ENCODE data around the gene SOCS7.
A peak's percentile ranks its signal among the peaks of the same experiment; 100 is the strongest.

The SOCS7 gene, protein sequence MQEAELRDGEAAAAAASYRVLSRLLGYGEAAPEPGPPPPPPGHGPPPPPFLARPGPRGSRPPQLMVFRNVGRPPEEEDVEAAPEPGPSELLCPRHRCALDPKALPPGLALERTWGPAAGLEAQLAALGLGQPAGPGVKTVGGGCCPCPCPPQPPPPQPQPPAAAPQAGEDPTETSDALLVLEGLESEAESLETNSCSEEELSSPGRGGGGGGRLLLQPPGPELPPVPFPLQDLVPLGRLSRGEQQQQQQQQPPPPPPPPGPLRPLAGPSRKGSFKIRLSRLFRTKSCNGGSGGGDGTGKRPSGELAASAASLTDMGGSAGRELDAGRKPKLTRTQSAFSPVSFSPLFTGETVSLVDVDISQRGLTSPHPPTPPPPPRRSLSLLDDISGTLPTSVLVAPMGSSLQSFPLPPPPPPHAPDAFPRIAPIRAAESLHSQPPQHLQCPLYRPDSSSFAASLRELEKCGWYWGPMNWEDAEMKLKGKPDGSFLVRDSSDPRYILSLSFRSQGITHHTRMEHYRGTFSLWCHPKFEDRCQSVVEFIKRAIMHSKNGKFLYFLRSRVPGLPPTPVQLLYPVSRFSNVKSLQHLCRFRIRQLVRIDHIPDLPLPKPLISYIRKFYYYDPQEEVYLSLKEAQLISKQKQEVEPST

DNA sequence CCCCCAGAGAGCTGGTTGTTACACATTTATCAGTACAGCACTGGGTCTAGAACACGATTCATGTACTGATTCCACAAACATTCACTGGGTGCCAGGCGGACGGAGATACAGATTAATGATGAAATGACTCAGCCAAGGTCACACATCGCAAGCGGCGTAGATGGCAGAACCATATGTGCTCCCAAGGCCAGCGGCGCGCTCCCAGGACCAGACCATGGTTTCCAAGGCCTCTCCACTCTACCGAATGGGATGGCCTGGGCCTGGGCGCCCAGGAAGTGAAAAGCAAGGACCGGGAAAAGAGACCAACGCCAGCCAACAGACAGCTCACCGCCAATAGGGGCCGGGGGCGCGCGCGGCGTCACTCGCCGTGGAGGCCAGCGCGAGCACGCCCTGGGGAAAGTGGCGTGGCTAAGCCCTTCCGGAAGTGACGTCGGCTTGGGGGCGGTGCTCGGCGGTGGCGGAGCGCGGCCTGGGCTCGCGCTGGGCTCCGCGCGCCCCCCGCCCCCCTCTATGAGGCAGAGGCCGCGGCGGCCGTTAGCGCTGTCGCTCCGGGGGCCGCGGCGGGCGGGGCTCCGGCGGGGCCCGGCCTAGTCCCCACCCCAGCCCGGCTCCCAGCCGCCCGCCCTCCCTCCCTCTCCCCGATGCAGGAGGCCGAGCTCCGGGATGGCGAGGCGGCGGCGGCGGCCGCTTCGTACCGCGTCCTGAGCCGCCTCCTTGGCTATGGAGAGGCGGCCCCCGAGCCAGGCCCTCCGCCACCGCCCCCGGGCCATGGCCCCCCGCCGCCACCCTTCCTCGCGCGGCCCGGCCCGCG lies at the start of gene SOCS7:
Gene SOCS7, plus strand, starts transcription at position 433 of the 811 bp plus-strand sequence. Its CDS starts 209 bp downstream, at position 642.
- DNase-seq = peak; percentile 62

DNA sequence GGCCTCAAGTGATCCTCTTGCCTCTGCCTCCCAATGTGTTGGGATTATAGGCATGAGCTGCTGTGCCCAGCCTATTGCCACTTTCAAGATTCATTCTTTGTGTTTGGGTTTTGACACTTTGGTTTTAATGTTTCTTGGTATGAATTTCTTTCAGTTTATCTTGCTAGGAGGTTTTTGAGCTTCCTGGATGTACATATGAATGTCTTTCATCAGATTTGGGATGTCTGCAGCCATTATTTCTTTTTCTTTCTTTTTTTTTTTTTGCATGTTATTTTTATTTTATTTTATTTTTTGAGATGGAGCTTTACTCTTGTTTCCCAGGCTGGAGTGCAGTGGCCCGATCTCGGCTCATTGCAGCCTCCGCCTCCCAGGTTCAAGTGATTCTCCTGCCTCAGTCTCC lies 36.1 kb upstream of the SOCS7 start:
- DNase-seq = no peak

GRCh38 chr17:38317081-38317480 lies 34.6 kb upstream of the SOCS7 start:
- no peak for DNase-seq

- no peak for DNase-seq
Measured at GRCh38 chr17:38320482-38320881, 31.2 kb upstream of the SOCS7 start.

GRCh38 chr17:38322156-38322779 lies 29.4 kb upstream of the SOCS7 start:
- DNase-seq = no peak

DNA sequence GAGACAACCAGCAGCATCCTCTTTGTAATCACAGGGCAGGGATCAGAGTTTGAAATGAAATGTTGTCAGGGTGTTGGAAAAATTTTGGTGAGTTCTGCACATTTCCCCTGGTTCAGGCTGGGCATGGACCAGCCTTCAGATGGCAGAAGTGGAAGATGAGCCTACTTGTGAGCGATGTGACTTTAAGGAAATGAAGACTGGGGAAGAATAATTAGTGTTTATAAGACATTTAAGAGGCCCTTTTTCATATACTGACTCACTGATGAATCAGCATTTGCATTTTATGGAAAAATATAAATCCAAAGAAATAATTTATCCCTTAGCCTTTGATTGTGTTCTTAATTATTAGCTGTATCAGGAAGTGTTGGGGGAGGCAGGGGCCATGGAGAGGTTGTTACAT lies 28.7 kb upstream of the SOCS7 start:
- no peak for DNase-seq

DNA sequence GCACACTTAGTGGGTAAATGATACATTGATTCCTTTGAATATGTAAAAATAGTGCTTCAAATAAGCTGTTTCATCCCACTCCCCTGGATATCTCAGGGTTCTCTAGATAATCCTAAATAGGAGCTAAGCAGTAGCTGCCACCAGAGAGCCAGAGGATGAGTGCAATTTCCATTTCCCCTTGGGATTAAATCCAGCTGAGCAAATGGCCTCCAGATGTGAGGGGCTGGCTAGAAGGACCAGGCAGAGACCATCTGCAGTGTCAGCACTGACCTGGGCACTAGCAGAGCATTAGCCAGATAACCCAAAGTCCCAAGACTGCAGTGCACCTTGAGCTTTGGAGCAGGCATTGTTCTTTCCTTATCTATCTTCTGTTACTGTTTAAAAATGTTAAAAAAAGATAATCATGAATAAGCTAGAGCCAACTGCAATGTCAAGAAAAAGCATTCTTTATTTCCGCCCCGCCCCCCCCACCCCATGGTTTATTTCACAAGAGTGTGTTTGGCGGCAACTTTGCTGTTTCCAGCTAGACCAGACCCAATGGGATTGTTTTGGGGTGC lies 27.4 kb upstream of the SOCS7 start:
- DNase-seq = no peak

- DNase-seq = no peak
Measured at GRCh38 chr17:38324772-38325171, 26.9 kb upstream of the SOCS7 start.

GRCh38 chr17:38325221-38325851 lies 26.3 kb upstream of the SOCS7 start:
- no peak for DNase-seq

DNA sequence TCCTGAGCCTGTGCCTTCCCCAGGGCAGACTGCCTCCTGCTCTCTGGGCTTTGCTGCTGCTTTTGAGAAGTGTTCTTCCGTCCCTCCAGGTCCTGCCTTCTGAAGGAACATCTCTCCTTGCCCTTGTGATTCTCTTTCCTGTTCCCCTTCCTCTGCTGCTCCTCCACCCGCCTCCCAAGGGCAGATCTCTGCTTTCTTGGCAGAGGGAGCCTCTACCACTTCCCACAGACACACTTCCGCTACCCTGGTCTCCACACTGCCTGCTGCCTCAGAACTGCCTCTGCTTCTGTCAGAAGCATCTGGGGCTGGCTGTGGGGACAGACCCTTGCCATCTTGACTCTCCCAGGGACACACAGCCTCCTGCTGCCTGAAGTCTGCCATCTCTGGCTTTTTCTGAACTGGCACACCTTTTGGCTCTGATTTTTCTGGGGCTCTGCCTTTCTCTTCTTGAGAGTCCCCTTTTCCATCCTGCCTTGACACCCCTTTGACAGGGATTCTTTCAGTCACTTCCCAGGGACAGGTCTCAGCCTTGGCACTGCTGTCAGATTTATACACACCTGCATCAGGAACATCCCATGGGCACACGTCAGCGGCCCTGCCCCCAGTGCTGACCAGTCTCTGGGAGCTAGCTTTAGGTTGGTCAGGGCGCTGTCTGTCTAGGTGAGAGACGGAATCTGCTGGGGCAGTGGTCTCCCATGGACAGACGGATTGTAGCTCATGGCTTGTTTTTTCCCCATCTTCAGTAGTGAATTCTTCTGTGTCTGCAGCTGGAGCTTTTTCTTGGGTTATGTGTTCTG lies 24.4 kb upstream of the SOCS7 start:
- DNase-seq = no peak

DNA sequence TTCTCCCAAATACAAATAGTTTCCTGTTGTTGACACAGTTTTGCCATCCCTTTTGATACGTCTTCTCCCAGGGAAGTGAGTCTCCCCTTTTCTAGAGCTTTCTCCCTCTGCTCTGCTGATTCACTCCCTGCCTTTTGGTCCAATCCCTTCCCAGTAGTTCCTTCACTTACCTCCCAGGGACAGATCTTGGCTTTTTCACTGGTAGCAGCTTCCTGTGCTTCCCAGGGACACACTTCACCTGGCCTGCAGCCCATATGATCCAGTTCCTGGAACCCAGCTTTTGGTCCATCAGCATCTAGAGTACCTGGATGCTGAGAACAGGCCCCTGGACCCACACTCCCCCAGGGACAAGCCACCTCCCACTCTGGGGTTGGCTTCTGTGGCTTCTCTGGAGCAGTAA lies 23.7 kb upstream of the SOCS7 start:
- DNase-seq = no peak

GRCh38 chr17:38328620-38329019 lies 23.0 kb upstream of the SOCS7 start:
- DNase-seq = no peak

- DNase-seq = no peak
Measured at GRCh38 chr17:38329284-38329683, 22.4 kb upstream of the SOCS7 start.

GRCh38 chr17:38329808-38330730 lies 21.6 kb upstream of the SOCS7 start:
- DNase-seq = no peak

DNA sequence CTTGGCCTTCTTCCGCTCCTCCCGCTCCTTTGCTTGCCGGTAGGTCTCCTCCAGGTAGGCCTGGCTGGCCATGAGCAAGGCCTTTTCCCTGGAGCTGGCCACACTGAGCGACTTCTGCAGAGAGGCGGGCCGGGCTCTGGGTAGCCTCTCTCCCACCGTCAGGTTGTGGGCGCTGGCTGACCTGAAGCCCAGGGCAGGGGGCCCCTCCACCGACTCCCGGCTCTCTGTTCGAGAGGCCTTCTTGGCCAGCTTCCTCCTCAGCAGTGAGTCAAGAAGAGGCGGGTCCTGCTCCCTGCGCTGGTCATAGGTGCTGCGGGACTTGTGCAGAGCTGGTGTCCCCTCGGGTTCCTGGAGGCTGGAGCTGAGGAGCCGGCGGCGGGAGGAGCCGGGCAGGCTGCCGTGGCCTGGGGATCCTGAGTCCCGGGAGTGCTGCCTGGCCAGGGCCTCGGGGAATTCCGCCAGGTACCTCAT lies 20.7 kb upstream of the SOCS7 start:
- no peak for DNase-seq

- no peak for DNase-seq
Measured at GRCh38 chr17:38332735-38333134, 18.9 kb upstream of the SOCS7 start.

- no peak for DNase-seq
Measured at GRCh38 chr17:38333635-38334295, 17.9 kb upstream of the SOCS7 start.

GRCh38 chr17:38334480-38335364 lies 16.9 kb upstream of the SOCS7 start:
- no peak for DNase-seq

DNA sequence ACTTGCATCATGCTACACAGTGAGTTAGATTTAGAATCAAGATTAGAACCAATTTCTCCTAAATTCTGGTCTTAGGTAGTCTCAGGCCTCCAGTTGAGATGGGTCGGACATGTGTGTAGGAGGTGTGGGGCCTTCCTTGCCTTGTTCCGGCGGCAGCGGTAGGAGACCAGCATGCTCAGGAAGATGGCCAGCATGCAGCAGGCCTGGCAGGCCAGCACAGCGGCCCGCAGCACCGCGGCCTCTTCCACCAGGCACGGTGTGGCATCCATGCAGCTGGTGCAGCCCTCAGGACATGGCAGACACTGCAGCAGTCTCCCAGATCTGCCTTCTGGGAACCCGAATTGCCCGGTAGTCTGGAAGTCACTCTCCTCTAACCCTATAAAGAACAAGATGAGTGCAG lies 14.8 kb upstream of the SOCS7 start:
- DNase-seq = no peak

Measured in NCI-H2081 treated with DMSO at 0.1 percent for 48 hours (cell line).